GM23248 (cell line): Measurements from ENCODE around the gene SLC25A1.

Experiments used
- EZH2 ChIP-seq: fragments of 200-600 bp; sonication (generic); IDR thresholded peaks from 2 replicates; pipeline ENCODE4 v1.6.1; 2018; ENCODE audit warnings: antibody characterized with exemption, mild to moderate bottlenecking; ENCODE audit not compliant: insufficient read depth, poor library complexity, severe bottlenecking
- EZH2phosphoT487 ChIP-seq: fragments of 200-600 bp; sonication (generic); IDR thresholded peaks from 2 replicates; pipeline ENCODE4 v1.6.1; 2018; ENCODE audit warnings: antibody characterized with exemption, moderate library complexity, mild to moderate bottlenecking, low read depth; ENCODE audit not compliant: insufficient read depth

GRCh38 chr22:19138217-19139000 lies 40.1 kb downstream of the SLC25A1 start:
- no peak for TF ChIP-seq EZH2
- no peak for TF ChIP-seq EZH2phosphoT487
